Ishikawa (cell line): ENCODE data around the gene GOLGA6A.

ENCODE experiments used
- CEBPB ChIP-seq: IDR thresholded peaks from 2 replicates; pipeline ENCODE4 v1.6.1; 2012
- CREB1 ChIP-seq: IDR thresholded peaks from 2 replicates; pipeline ENCODE4 v1.6.1; 2012; ENCODE audit warnings: low read depth
- EGR1 ChIP-seq: IDR thresholded peaks from 2 replicates; pipeline ENCODE4 v1.6.1; 2012
- EP300 ChIP-seq: IDR thresholded peaks from 2 replicates; pipeline ENCODE4 v1.6.1; 2012; ENCODE audit warnings: borderline replicate concordance
- FOXM1 ChIP-seq: IDR thresholded peaks from 2 replicates; pipeline ENCODE4 v1.6.1; 2012; ENCODE audit warnings: low read depth, borderline replicate concordance
- MAX ChIP-seq: IDR thresholded peaks from 2 replicates; pipeline ENCODE4 v1.6.1; 2012
- NFIC ChIP-seq: IDR thresholded peaks from 2 replicates; pipeline ENCODE4 v1.6.1; 2012
- RAD21 ChIP-seq: IDR thresholded peaks from 2 replicates; pipeline ENCODE4 v1.6.1; 2012; ENCODE audit warnings: low read depth
- REST ChIP-seq: IDR thresholded peaks from 2 replicates; pipeline ENCODE4 v1.6.1; 2012; ENCODE audit warnings: low read depth, mild to moderate bottlenecking
- TAF1 ChIP-seq: IDR thresholded peaks from 2 replicates; pipeline ENCODE4 v1.6.1; 2012; ENCODE audit warnings: low read depth, mild to moderate bottlenecking
- TCF12 ChIP-seq: IDR thresholded peaks from 2 replicates; pipeline ENCODE4 v1.6.1; 2012; ENCODE audit warnings: low read depth
- TEAD4 ChIP-seq: IDR thresholded peaks from 2 replicates; pipeline ENCODE4 v1.6.1; 2012
- USF1 ChIP-seq: IDR thresholded peaks from 2 replicates; pipeline ENCODE4 v1.6.1; 2012
- YY1 ChIP-seq: IDR thresholded peaks from 2 replicates; pipeline ENCODE4 v1.6.1; 2012; ENCODE audit warnings: low read depth
- ZBTB7A ChIP-seq: IDR thresholded peaks from 2 replicates; pipeline ENCODE4 v1.6.1; 2012; ENCODE audit warnings: low read depth

The GOLGA6A gene

GRCh38 chr15:74120426-74120825 lies 38.1 kb upstream of the GOLGA6A start:
- TF ChIP-seq TCF12 (no peak), EP300 (no peak), TAF1 (no peak), YY1 (no peak), CEBPB (no peak), RAD21 (no peak), ZBTB7A (no peak), TEAD4 (no peak), REST (no peak), EGR1 (no peak), NFIC (no peak), FOXM1 (no peak), MAX (no peak), CREB1 (no peak), USF1 (no peak)

GRCh38 chr15:74109713-74110112 lies 27.4 kb upstream of the GOLGA6A start:
- TF ChIP-seq REST (no peak), EP300 (no peak)

- TF ChIP-seq MAX: no peak
- TF ChIP-seq USF1: no peak
- no peak for TF ChIP-seq NFIC
- TF ChIP-seq TEAD4: no peak
- TF ChIP-seq RAD21: no peak
- no peak for TF ChIP-seq FOXM1
- TF ChIP-seq TCF12: no peak
- TF ChIP-seq YY1: no peak
- TF ChIP-seq TAF1: no peak
- no peak for TF ChIP-seq REST
- no peak for TF ChIP-seq EP300
- no peak for TF ChIP-seq CEBPB
- no peak for TF ChIP-seq CREB1
- no peak for TF ChIP-seq EGR1
- no peak for TF ChIP-seq ZBTB7A
These were observed 25.8 kb upstream of the GOLGA6A start for GRCh38 chr15:74108111-74108510.

- peak; percentile 26; the same call in 1 of the 2 replicates for TF ChIP-seq TCF12
- TF ChIP-seq USF1: peak; percentile 94
- TF ChIP-seq MAX: peak; percentile 91
- 0 out of 2 replicates have a peak, but pooled peaks have one; percentile 17 for TF ChIP-seq EP300
- TF ChIP-seq TAF1: peak; percentile 58
- 0 out of 2 replicates have a peak, but pooled peaks have one; percentile 26 for TF ChIP-seq YY1
These were observed 17.8 kb upstream of the GOLGA6A start for GRCh38 chr15:74099963-74100733.
